Activated CD4-positive, alpha-beta memory T cell treated with anti-CD3 and anti-CD28 coated beads for 36 hours (primary cell): ENCODE measurements around the gene CACNG6. TPM values are rescaled to one million over a fixed set of nuclear protein-coding genes. Genes with fewer than 3 reads are reported as not detected.
"Not testable (repeated sequence)": the region's sequence is repeated elsewhere in the genome, so short reads cannot be mapped to it uniquely, and the experiment has no call there.

Experiments
- CTCF ChIA-PET: fragments of 350-600 bp; sonication (Branson Sonifier 250); formaldehyde crosslinking; loops from one replicate; lab custom pipeline; 2021; ENCODE audit warnings: antibody characterized with exemption, inconsistent platforms; lab: Charles Lee
- POLR2A ChIA-PET: fragments of 350-600 bp; sonication (Branson Sonifier 250); formaldehyde crosslinking; loops from one replicate; lab custom pipeline; 2021; ENCODE audit warnings: antibody characterized with exemption; lab: Charles Lee
- DNase-seq: peaks from one replicate; pipeline ENCODE4 v3.0.0-alpha.2; 2020
- H3K27ac Mint-ChIP-seq: one replicate; pipeline ENCODE4 v1.8.0; 2021; ENCODE audit warnings: mixed read lengths
- H3K27me3 Mint-ChIP-seq: one replicate; pipeline ENCODE4 v1.8.0; 2021; ENCODE audit warnings: mixed read lengths
- H3K36me3 Mint-ChIP-seq: one replicate; pipeline ENCODE4 v1.8.0; 2021; ENCODE audit warnings: mixed read lengths
- H3K4me1 Mint-ChIP-seq: one replicate; pipeline ENCODE4 v1.8.0; 2021; ENCODE audit warnings: low read depth, mixed read lengths
- H3K4me3 Mint-ChIP-seq: one replicate; pipeline ENCODE4 v1.8.0; 2021; ENCODE audit warnings: mild to moderate bottlenecking, mixed read lengths
- H3K9me3 Mint-ChIP-seq: one replicate; pipeline ENCODE4 v1.8.0; 2021; ENCODE audit warnings: mixed read lengths
- intact Hi-C: fragments of 100-400 bp; cut with micrococcal nuclease; formaldehyde crosslinking; loops from one replicate; pipeline ENCODE4 v1.15.1; 2023
- total RNA-seq, 2 experiments: library from RNA; stranded (reverse); gene quantifications; one replicate each; pipeline ENCODE4 v1.2.3, GENCODE V29; 2021

The CACNG6 gene
- not detected for total RNA-seq

GRCh38 chr19:53991224-53992113, at the start of gene CACNG6:
CACNG6 (plus strand) TSS chr19:53991637; CDS start chr19:53992878, 1,241 bp downstream.
- Mint-ChIP-seq H3K4me1 (no peaks in the 10 kb centered on the region), H3K27ac (no peak within 1 kb of the TSS), H3K27me3 (peaks cover 35% of the 10 kb centered on the region), H3K36me3 (no peaks in the 10 kb centered on the region), H3K9me3 (no peaks in the 10 kb centered on the region), H3K4me3 (no peak within 1 kb of the TSS)
- POLR2A ChIA-PET, result no interaction called here
- CTCF ChIA-PET, result no interaction called here
- intact Hi-C loops, result no loop called here
- no peak for DNase-seq

DNA sequence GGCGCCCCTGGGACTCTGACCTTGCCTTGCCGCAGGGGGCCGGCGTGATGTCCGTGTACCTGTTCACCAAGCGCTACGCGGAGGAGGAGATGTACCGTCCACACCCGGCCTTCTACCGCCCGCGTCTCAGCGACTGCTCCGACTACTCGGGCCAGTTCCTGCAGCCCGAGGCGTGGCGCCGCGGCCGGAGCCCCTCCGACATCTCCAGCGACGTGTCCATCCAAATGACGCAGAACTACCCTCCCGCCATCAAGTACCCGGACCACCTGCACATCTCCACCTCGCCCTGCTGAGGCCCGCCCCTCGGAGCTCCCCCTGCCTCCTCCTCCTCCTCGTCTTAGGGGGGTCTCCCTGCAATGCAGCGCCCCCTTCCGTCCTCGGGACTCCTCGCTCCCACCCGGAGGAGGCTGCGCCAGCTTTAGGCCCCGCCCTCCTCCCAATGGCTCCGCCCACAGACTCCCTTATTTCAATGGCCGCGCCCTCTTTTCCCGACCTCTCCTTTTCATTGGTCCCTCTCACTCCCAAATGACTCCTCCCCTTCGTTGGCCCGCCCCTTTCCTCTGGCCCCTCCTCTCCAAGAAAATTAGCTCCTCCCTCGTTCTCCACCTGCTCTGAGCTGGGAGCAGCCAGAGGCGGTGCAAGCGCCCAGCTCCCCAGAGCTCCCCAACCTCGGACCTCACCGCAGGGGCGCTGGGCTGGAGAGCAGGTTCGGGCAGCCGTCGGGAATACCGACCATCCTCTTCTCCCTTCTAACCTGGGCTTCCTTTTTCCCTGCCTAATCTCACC, 49.2 kb upstream of the CACNG6 start:
- ChIA-PET CTCF (interaction anchor here (1.2 kb wide), 1 partner anchor 82 kb away, joined by 5 read pairs; no protein-coding TSS in a partner anchor), POLR2A (no interaction called here)
- peak; percentile 30 for DNase-seq
- Mint-ChIP-seq H3K36me3 (no peaks in the 10 kb centered on the region), H3K9me3 (no peaks in the 10 kb centered on the region), H3K27me3 (peaks cover 55% of the 10 kb centered on the region), H3K27ac (no peak overlapping the region), H3K4me3 (no peak overlapping the region), H3K4me1 (no peaks in the 10 kb centered on the region)
- intact Hi-C loops, result no loop called here

GRCh38 chr19:53944416-53944815, 47.0 kb upstream of the CACNG6 start:
- CTCF ChIA-PET, result interaction anchor here (1.5 kb wide), 2 partner anchors 79 to 151 kb away, joined by 3 to 6 read pairs; no protein-coding TSS in a partner anchor
- Mint-ChIP-seq H3K36me3 (no peaks in the 10 kb centered on the region), H3K9me3 (no peaks in the 10 kb centered on the region), H3K4me3 (no peak overlapping the region), H3K27ac (no peak overlapping the region), H3K4me1 (no peaks in the 10 kb centered on the region), H3K27me3 (peaks cover 50% of the 10 kb centered on the region)
- DNase-seq, result no peak
- intact Hi-C loops, result no loop called here
- POLR2A ChIA-PET, result no interaction called here

- H3K9me3 Mint-ChIP-seq, result no peaks in the 10 kb centered on the region
- CTCF ChIA-PET, result interaction anchor here (1.5 kb wide), 2 partner anchors 79 to 152 kb away, joined by 3 to 6 read pairs; no protein-coding TSS in a partner anchor
- no peak for DNase-seq
- intact Hi-C loops, result no loop called here
- H3K36me3 Mint-ChIP-seq, result no peaks in the 10 kb centered on the region
- peaks cover 46% of the 10 kb centered on the region for H3K27me3 Mint-ChIP-seq
- POLR2A ChIA-PET, result interaction anchor here (0.6 kb wide), 2 partner anchors 9 to 62 kb away, joined by 3 to 4 read pairs; no protein-coding TSS in a partner anchor
- H3K4me3 Mint-ChIP-seq, result no peak overlapping the region
- no peaks in the 10 kb centered on the region for H3K4me1 Mint-ChIP-seq
- no peak overlapping the region for H3K27ac Mint-ChIP-seq
Observed at GRCh38 chr19:53944933-53945332, 46.5 kb upstream of the CACNG6 start.

GRCh38 chr19:53945441-53945840, 46.0 kb upstream of the CACNG6 start:
- no peak for DNase-seq
- ChIA-PET POLR2A (interaction anchor here (0.6 kb wide), 2 partner anchors 9 to 62 kb away, joined by 3 to 4 read pairs; no protein-coding TSS in a partner anchor), CTCF (interaction anchor here (1.5 kb wide), 2 partner anchors 78 to 152 kb away, joined by 3 to 6 read pairs; no protein-coding TSS in a partner anchor)
- intact Hi-C loops, result no loop called here
- Mint-ChIP-seq H3K4me3 (no peak overlapping the region), H3K27ac (no peak overlapping the region), H3K4me1 (no peaks in the 10 kb centered on the region), H3K36me3 (no peaks in the 10 kb centered on the region), H3K9me3 (no peaks in the 10 kb centered on the region), H3K27me3 (peaks cover 44% of the 10 kb centered on the region)

- Mint-ChIP-seq H3K36me3 (no peaks in the 10 kb centered on the region), H3K27me3 (peaks cover 42% of the 10 kb centered on the region), H3K27ac (no peak overlapping the region), H3K4me1 (no peaks in the 10 kb centered on the region), H3K4me3 (no peak overlapping the region), H3K9me3 (no peaks in the 10 kb centered on the region)
- ChIA-PET CTCF (no interaction called here), POLR2A (no interaction called here)
- no peak for DNase-seq
- intact Hi-C loops, result no loop called here
Observed at GRCh38 chr19:53945998-53946397, 45.4 kb upstream of the CACNG6 start.

- DNase-seq, result no peak
- ChIA-PET POLR2A (no interaction called here), CTCF (interaction anchor here (1.4 kb wide), 1 partner anchor 82 kb away, joined by 3 read pairs; no protein-coding TSS in a partner anchor)
- H3K9me3 Mint-ChIP-seq, result no peaks in the 10 kb centered on the region
- no peak overlapping the region for H3K4me3 Mint-ChIP-seq
- H3K4me1 Mint-ChIP-seq, result no peaks in the 10 kb centered on the region
- no peaks in the 10 kb centered on the region for H3K36me3 Mint-ChIP-seq
- intact Hi-C loops, result no loop called here
- H3K27ac Mint-ChIP-seq, result no peak overlapping the region
- H3K27me3 Mint-ChIP-seq, result peaks cover 35% of the 10 kb centered on the region
Observed at GRCh38 chr19:53947624-53948023, 43.8 kb upstream of the CACNG6 start.

DNA sequence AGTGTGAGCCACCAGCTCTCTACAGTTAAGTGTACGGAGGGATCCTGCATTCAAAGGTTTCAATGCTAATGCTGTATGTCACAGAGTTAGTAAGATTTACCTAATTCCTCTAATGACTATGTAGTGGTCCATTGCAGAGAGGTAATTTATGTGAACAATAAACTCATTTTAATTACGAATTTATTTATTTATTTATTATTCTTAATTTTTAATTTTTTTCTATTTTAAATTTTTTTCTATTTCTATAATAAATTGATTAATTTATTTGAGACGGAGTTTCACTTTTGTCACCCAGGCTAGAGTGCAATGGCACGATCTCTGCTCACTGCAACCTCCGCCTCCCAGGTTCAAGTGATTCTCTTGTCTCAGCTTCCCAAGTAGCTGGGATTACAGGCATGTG, 42.8 kb upstream of the CACNG6 start:
- intact Hi-C loops, H3K9me3 Mint-ChIP-seq, H3K36me3 Mint-ChIP-seq, CTCF ChIA-PET, H3K4me1 Mint-ChIP-seq, H3K4me3 Mint-ChIP-seq, POLR2A ChIA-PET, DNase-seq, H3K27ac Mint-ChIP-seq: not testable (repeated sequence)
- peaks cover 31% of the 10 kb centered on the region for H3K27me3 Mint-ChIP-seq

GRCh38 chr19:53951436-53951835, 40.0 kb upstream of the CACNG6 start:
- H3K9me3 Mint-ChIP-seq, result no peaks in the 10 kb centered on the region
- peaks cover 20% of the 10 kb centered on the region for H3K27me3 Mint-ChIP-seq
- H3K27ac Mint-ChIP-seq, result no peak overlapping the region
- no peak overlapping the region for H3K4me3 Mint-ChIP-seq
- DNase-seq, result no peak
- CTCF ChIA-PET, result interaction anchor here (1.4 kb wide), 1 partner anchor 73 kb away, joined by 3 read pairs; no protein-coding TSS in a partner anchor
- POLR2A ChIA-PET, result no interaction called here
- intact Hi-C loops, result no loop called here
- H3K36me3 Mint-ChIP-seq, result no peaks in the 10 kb centered on the region
- H3K4me1 Mint-ChIP-seq, result no peaks in the 10 kb centered on the region

GRCh38 chr19:53951947-53952346, 39.5 kb upstream of the CACNG6 start:
- no peak overlapping the region for H3K4me3 Mint-ChIP-seq
- intact Hi-C loops, result no loop called here
- H3K4me1 Mint-ChIP-seq, result no peaks in the 10 kb centered on the region
- H3K9me3 Mint-ChIP-seq, result no peaks in the 10 kb centered on the region
- no peak for DNase-seq
- ChIA-PET CTCF (interaction anchor here (1.4 kb wide), 1 partner anchor 72 kb away, joined by 3 read pairs; no protein-coding TSS in a partner anchor), POLR2A (no interaction called here)
- H3K36me3 Mint-ChIP-seq, result no peaks in the 10 kb centered on the region
- H3K27ac Mint-ChIP-seq, result no peak overlapping the region
- H3K27me3 Mint-ChIP-seq, result peaks cover 22% of the 10 kb centered on the region

GRCh38 chr19:53953383-53953782, 38.1 kb upstream of the CACNG6 start:
- CTCF ChIA-PET, result interaction anchor here (0.6 kb wide), 1 partner anchor 54 kb away, joined by 4 read pairs; no protein-coding TSS in a partner anchor
- no peaks in the 10 kb centered on the region for H3K9me3 Mint-ChIP-seq
- no peak overlapping the region for H3K4me3 Mint-ChIP-seq
- no peak for DNase-seq
- H3K27ac Mint-ChIP-seq, result no peak overlapping the region
- H3K4me1 Mint-ChIP-seq, result no peaks in the 10 kb centered on the region
- POLR2A ChIA-PET, result no interaction called here
- peaks cover 25% of the 10 kb centered on the region for H3K27me3 Mint-ChIP-seq
- intact Hi-C loops, result no loop called here
- H3K36me3 Mint-ChIP-seq, result no peaks in the 10 kb centered on the region
